GM03348 (cell line): ENCODE results near the gene MYLK.
A peak's percentile ranks its signal among the peaks of the same experiment; 100 is the strongest.

Experiments used
- DNase-seq: peaks from one replicate; pipeline ENCODE4 v3.0.0; 2012; ENCODE audit warnings: low spot score

Gene MYLK

DNA sequence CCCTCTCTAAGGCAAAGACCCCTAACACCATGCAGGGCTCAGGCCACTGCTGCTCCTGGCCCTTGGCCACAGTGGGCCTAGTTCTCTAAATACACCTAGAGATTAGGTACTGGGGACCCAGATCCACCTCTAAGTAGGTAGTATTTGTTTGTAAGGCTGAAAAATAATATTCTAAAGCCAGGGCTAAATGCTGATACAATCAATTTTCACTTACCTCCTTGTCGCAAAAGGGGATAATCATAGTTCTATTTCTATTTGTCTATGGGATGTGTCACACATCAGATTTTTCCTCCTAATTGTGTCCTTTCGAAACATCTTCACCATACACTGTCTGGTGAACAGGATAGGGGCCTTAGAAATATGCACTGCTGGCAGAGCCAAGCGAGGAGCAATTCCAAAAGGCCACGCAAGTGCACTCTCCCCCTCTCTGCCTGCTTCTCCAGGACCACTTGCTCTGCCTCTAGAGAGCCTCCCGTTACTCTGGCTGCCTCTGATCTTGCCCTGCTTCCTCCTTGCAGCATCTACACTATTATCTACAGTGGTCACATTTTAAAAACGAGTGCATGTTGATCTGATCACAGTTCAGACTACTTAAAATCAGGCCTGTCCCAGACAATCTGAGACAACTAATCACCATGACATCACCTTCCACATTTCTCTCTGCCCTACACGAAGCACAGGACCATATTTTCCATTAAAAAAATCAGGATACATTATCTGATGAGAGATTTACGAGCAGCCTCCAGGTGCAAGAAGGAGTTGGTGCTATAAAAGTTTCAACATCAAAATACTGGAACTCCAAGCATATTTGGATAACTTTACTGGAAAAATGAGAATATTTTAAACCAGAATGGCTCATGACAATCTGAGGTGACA lies 115.4 kb downstream of the MYLK start:
- DNase-seq = peak; percentile 30

- DNase-seq = no peak
Observed at GRCh38 chr3:123767564-123768292, 116.4 kb downstream of the MYLK start.

GRCh38 chr3:123767009-123767372 lies 117.1 kb downstream of the MYLK start:
- no peak for DNase-seq

- DNase-seq = no peak
Observed at GRCh38 chr3:123766193-123767008, 117.7 kb downstream of the MYLK start.

DNA sequence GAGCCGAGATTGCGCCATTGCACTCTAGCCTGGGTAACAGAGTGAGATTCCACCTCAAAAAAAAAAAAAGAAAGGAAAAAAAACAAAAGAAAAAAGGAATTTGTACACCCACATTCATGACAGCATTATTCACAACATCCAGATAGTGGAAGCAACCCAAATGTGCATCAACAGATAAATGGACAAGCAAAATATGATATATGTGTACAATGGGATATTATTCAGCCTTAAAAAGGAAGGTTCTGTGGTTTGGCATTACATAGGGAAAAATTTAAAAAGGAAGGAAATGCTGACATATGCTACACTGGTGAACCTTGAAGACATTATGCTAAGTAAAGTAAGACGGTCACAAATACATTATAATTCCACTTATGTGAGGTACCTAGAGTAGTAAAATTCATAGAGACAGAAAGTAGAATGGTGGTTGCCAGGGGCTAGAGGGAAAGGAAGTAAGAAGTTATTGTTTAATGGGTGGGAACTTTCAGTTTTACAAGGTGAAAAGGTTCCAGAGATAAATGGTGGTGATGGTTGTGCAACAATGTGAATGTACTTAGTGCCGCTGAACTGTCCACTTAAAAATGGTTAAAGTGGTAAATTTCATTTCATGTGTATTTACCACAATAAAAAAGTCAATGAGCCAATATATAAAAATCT lies 118.5 kb downstream of the MYLK start:
- no peak for DNase-seq

- no peak for DNase-seq
Observed at GRCh38 chr3:123764647-123765046, 119.5 kb downstream of the MYLK start.

GRCh38 chr3:123762805-123763204 lies 121.3 kb downstream of the MYLK start:
- DNase-seq = no peak

DNA sequence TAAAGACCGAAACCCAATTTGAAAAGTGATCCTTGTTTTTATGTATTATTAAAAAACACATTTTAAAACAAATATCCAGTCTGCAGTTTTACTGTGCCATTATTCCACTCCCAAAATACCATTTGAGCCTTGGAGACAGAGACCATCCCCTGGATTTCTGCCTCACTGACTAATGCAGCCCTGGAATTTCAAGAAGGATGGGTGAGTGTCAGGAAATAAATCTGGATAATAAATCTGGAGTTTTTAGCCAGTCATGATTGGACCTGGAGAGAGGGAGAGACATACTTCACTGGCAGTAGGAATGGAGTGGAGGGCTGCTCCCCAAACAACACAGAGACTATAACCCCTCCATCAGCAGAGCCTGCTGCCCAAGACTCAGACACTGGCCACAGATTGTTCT lies 123.3 kb downstream of the MYLK start:
- DNase-seq = no peak

GRCh38 chr3:123759871-123760270 lies 124.3 kb downstream of the MYLK start:
- DNase-seq = no peak

DNA sequence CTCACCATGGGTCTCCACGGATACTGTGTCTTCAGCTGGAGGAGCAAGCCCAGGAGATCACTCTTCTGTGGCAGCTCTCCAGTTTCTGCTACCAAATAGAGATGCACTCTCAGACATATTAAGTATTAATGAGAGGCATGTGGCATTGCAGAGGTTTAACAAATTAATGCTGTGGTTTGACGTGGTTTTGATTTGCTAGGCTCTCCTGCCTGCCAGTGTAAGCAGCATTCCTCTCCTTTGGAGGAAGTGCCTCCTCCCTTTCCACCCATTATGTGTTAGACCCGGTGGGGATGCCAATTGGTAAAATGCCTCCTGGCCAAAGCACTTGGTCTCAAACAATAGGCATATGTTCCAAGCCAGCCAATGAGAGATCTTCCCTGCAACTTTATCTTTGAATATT lies 124.8 kb downstream of the MYLK start:
- DNase-seq = peak; percentile 57

GRCh38 chr3:123758081-123758564 lies 126.0 kb downstream of the MYLK start:
- peak; percentile 69 for DNase-seq

- DNase-seq = no peak
Observed at GRCh38 chr3:123757281-123757940, 126.7 kb downstream of the MYLK start.

DNA sequence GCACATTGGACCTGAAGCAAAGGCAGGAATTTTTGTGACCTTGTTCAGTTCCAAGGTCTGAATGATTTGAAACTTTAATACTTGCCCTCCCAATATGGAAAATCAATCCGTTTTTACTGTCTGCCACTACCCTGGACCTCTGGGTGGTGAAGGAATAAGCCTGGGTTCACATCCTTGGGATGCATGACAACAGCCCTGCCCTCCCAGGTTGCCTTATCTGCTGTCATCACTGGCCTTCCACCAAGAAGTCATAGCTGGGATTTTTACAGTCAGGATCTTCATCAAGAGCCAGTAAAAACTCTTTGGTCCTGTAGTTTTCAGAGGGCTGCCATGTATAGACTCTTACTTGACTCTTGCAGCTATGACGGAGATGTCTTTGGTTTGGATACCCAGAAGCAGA lies 128.6 kb downstream of the MYLK start:
- DNase-seq = no peak

GRCh38 chr3:123755085-123755484 lies 129.0 kb downstream of the MYLK start:
- DNase-seq = no peak

- no peak for DNase-seq
Observed at GRCh38 chr3:123753286-123753685, 130.8 kb downstream of the MYLK start.

DNA sequence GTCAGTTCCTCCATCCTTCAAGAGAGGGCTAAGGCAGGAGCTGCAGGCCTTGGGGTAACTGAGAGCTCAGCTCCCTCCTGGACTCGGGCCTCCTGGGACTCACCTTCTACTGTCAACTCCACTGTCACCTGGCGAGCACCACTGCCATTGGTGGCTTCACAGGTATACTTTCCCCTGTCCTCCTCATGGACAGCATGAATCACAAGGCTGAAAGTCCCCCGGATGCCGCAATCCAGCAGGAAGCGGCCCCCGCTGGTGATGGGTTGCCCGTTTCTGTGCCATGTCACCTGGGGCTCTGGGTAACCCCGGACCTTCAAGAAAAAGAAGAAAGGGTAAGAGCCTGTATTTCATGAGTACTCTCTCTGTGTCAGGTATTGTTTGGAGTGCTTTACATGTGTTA lies 131.9 kb downstream of the MYLK start:
- no peak for DNase-seq

DNA sequence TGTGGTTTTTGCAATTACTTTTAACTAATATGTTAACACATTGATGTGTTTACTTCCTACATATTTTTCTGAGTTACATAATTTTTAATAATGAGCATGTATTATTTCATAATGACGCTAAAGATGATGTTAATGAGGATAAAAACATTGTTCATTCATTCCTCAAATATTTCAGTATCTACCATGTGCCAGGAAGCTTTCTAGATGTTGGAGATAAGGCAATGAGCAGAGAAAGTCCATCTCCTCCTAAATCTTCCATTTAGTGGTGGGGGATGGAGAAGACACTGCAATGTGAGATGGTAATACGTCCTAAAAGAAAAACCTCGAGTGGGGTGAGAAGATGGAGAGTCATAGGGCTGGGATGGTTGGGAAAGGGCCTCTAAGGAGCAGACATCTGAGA lies 132.7 kb downstream of the MYLK start:
- peak; percentile 64 for DNase-seq

DNA sequence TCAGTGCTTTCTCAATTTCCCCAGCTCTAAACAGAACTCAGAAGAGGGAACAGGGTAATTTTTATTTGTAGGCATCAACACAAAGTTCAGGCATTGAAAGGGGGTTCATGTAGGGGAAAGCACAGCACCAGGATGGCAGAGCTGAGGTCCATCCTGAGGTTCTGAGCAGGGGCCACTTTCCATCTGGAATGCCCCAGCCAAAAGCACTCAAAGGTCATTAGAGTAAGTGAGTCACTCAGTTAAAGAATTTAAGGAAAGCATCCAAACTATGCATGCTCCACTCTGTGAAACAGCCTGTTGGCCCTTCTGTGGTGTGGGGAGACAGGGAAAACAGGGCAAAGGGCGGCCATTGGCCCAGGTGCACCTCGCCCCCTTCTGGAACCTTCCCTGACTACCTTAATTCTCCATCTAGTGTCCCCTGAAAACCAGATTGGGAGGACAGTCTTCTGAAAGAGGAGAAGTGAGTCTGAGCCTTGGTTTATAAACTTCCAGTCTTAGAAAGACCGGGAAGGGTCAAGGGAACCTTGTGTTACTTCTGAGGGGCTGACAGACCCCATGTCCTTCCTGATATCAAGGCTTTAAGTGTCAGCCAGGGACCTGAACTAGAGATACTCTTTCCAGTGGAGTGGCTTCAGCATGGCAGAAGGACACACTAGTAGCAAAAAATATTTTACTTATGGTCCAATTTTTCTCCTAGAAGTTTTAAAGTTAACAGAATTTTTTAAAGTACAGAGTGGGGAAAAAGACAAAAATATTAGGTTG lies 133.3 kb downstream of the MYLK start:
- DNase-seq = peak; percentile 83

- DNase-seq = no peak
Observed at GRCh38 chr3:123750209-123750608, 133.9 kb downstream of the MYLK start.

DNA sequence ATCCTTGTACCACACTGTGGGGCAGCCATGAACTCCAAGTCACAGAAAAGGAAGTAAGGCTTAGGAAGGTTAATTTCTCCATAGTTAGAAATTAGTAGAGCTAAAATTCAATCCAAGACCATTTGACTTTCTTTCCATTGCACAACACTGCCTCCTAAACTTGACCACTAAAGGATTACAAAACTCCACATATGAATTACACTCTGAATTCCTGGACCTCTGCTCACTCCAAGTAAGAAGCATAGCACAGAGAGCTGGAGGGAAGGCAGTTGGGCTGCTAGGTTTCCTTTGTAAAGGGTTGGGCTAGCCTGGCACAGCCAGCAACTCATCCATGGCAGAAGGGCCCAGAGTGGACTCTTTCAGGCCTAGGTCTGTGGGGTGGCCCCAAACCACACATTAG lies 134.4 kb downstream of the MYLK start:
- peak; percentile 81 for DNase-seq
